ENCODE results near the gene PRRT1.

- TF ChIP-seq, protein P1, sequence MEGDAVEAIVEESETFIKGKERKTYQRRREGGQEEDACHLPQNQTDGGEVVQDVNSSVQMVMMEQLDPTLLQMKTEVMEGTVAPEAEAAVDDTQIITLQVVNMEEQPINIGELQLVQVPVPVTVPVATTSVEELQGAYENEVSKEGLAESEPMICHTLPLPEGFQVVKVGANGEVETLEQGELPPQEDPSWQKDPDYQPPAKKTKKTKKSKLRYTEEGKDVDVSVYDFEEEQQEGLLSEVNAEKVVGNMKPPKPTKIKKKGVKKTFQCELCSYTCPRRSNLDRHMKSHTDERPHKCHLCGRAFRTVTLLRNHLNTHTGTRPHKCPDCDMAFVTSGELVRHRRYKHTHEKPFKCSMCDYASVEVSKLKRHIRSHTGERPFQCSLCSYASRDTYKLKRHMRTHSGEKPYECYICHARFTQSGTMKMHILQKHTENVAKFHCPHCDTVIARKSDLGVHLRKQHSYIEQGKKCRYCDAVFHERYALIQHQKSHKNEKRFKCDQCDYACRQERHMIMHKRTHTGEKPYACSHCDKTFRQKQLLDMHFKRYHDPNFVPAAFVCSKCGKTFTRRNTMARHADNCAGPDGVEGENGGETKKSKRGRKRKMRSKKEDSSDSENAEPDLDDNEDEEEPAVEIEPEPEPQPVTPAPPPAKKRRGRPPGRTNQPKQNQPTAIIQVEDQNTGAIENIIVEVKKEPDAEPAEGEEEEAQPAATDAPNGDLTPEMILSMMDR (IDR thresholded peaks at IDR 0.05): peak; percentile 22; the same call in 1 of the 2 replicates
- TF ChIP-seq ZFX (IDR thresholded peaks at IDR 0.05; ENCODE audit: borderline replicate concordance): no peak
These were observed 14.8 kb upstream of the PRRT1 start for GRCh38 chr6:32166411-32167061.

All from 22Rv1 (cell line).